K562 (cell line): ENCODE results near the gene GLMP. TPM values are rescaled to one million over a fixed set of nuclear protein-coding genes. Genes with fewer than 3 reads are reported as not detected.

ENCODE experiments used
- DIDO1 ChIP-seq: fragments of 450-650 bp; IDR thresholded peaks from 2 replicates; pipeline ENCODE4 v1.6.1; 2016; ENCODE audit warnings: low read depth, missing biosample characterization, missing genetic modification characterization
- HNRNPL ChIP-seq: fragments of 200-400 bp; formaldehyde crosslinking; IDR thresholded peaks from 2 replicates; pipeline ENCODE4 v1.6.1; 2017; ENCODE audit warnings: low read depth, mild to moderate bottlenecking, low read length
- L3MBTL2 ChIP-seq: fragments of 450-650 bp; IDR thresholded peaks from 2 replicates; pipeline ENCODE4 v1.6.1; 2016; ENCODE audit warnings: mild to moderate bottlenecking, moderate library complexity
- MED1 ChIP-seq: sonication (generic); formaldehyde crosslinking; IDR thresholded peaks from 2 replicates; pipeline ENCODE4 v1.8.1; 2023; ENCODE audit warnings: missing genetic modification reagents, borderline replicate concordance
- MIER1 ChIP-seq: fragments of 450-650 bp; IDR thresholded peaks from 2 replicates; pipeline ENCODE4 v1.6.1; 2016; ENCODE audit warnings: antibody characterized with exemption, mild to moderate bottlenecking, low read depth
- MXI1 ChIP-seq: IDR thresholded peaks from 2 replicates; pipeline ENCODE4 v1.6.1; 2011; ENCODE audit warnings: low read depth, mild to moderate bottlenecking, improper control_type of control experiment, low read length
- NEUROD1 ChIP-seq: fragments of 150-350 bp; IDR thresholded peaks from 2 replicates; pipeline ENCODE4 v1.6.1; 2014; ENCODE audit warnings: borderline replicate concordance, low read length, low read depth; ENCODE audit not compliant: partially characterized antibody
- SMC3 ChIP-seq: conservative IDR thresholded peaks from 2 replicates; pipeline ENCODE4 v1.6.1; 2011; ENCODE audit warnings: low read depth, low read length, improper control_type of control experiment; ENCODE audit not compliant: insufficient read depth
- STAT6 ChIP-seq: sonication (generic); formaldehyde crosslinking; IDR thresholded peaks from 2 replicates; pipeline ENCODE4 v1.8.1; 2023; ENCODE audit warnings: mild to moderate bottlenecking, missing genetic modification reagents
- TAF7 ChIP-seq: fragments of 450-650 bp; IDR thresholded peaks from 2 replicates; pipeline ENCODE4 v1.6.1; 2016; ENCODE audit warnings: missing genetic modification characterization, missing compliant biosample characterization
- TGIF2 ChIP-seq: sonication (generic); formaldehyde crosslinking; IDR thresholded peaks from 2 replicates; pipeline ENCODE4 v1.8.1; 2022; ENCODE audit warnings: mild to moderate bottlenecking, missing genetic modification reagents, moderate library complexity
- THAP12 ChIP-seq: fragments of 250-450 bp; sonication (Bioruptor Pico); IDR thresholded peaks from 2 replicates; pipeline ENCODE4 v1.9.0; 2021; ENCODE audit warnings: mild to moderate bottlenecking, inconsistent platforms
- ZFP1 ChIP-seq: fragments of 450-650 bp; formaldehyde crosslinking; IDR thresholded peaks from 2 replicates; pipeline ENCODE4 v1.4.0; 2020; ENCODE audit warnings: mild to moderate bottlenecking, mixed read lengths
- ZNF668 ChIP-seq: fragments of 250-450 bp; sonication (Bioruptor Pico); IDR thresholded peaks from 2 replicates; pipeline ENCODE4 v1.8.0; 2022; ENCODE audit warnings: mild to moderate bottlenecking, inconsistent platforms
- polyA plus RNA-seq, 8 experiments: library from polyadenylated mRNA; depleted of rRNA in 4 of 8; stranded (reverse) in 5 of 8; unstranded in 3 of 8; fragments of >200 nt; fragmentation: Nextera tagmentation in 2 of 8; fragmentation: Illumina TruSeq in 1 of 8; extraction: Ambion mirVana in 2 of 8; extraction: Trizol in 1 of 8; gene quantifications; 2 replicates each; pipeline versions ENCODE4 v1.2.1 to v1.2.3, GENCODE V29; 2011 to 2014; ENCODE audit warnings: inconsistent platforms in 1 of 8, missing spikeins in 1 of 8
- total RNA-seq, 7 experiments: library from RNA; depleted of rRNA in 6 of 7; stranded (reverse); fragments of >200 nt in 6 of 7; fragmentation: Illumina TruSeq in 2 of 7; extraction: Trizol in 2 of 7; gene quantifications; 2 replicates each; pipeline versions ENCODE4 v1.2.1 to v1.2.3, GENCODE V29; 2011 to 2021; ENCODE audit warnings: low replicate concordance in 1 of 7
- TF ChIP-seq, protein P1 (sequence below): fragments of 250-450 bp; sonication (Bioruptor Pico); IDR thresholded peaks from 2 replicates; pipeline ENCODE4 v1.5.0; 2022; ENCODE audit warnings: mild to moderate bottlenecking
- TF ChIP-seq, protein P2 (sequence below): sonication (generic); formaldehyde crosslinking; IDR thresholded peaks from 2 replicates; pipeline ENCODE4 v1.8.0; 2022; ENCODE audit warnings: mild to moderate bottlenecking, missing genetic modification reagents
- TF ChIP-seq, protein P3 (sequence below): fragments of 450-650 bp; IDR thresholded peaks from 2 replicates; pipeline ENCODE4 v1.6.1; 2017; ENCODE audit warnings: mild to moderate bottlenecking, moderate library complexity

Gene GLMP
- total and polyA plus RNA-seq, 9 of the 15 experiments (the other 6 are each of a cell fraction or from before 2014, with no cell fraction given) = 8.3 to 28.2 (median 22.4) TPM

DNA sequence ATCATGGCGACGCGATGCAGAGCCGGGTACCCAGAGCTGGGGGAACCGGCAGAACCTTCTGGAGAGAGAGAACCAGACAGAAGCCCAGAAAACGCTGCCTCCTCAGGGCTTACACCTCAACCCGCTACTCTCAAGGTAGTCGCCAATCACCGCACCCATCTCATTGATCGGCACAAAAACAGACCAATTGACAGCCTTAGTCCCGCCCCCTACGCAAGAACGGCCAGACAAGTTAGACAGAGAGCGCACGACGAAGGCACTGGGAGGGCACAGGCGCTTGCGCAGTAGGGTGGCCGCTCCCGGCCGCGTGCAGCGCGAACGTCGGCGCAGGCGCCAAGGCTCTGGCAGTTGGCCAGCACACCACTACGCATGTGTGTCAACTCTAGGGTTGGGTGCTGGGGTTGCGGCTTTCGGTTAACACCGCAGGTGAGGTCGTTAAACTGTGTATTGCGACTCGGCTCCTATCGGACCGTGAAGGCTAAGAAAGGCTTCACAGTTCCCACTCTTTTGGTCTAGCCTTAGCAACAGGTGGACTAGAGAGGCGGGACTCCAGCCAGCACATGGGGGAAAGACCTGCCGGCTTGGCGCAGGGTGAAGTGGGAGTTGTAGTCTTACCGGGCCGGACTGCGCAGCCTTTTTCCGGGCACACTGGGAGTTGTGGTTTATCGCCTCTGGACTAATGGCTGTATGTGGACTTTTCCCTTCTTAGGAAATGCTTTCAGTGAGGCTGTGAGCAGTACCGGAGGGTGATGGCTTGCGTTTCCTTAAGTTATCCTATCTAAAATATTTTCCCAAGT, 42.9 kb upstream of the GLMP start, which contains the start of the genes CCT3 and TSACC (continued):
- TF ChIP-seq STAT6 (no peak), MED1 (CRISPR knock-in tag) (no peak), HNRNPL (no peak), MIER1 (no peak), NEUROD1 (peak; percentile 98), DIDO1 (tag) (peak; percentile 74; the same call in 1 of the 2 replicates), L3MBTL2 (peak; percentile 84), MXI1 (peak; percentile 72; the same call in 1 of the 2 replicates), THAP12 (CRISPR knock-in tag) (no peak), ZFP1 (CRISPR knock-in tag) (no peak), ZNF668 (CRISPR knock-in tag) (no peak), TGIF2 (no peak), TAF7 (tag) (0 out of 2 replicates have a peak, but pooled peaks have one; percentile 19), SMC3 (no peak)
- TF ChIP-seq, protein P1, sequence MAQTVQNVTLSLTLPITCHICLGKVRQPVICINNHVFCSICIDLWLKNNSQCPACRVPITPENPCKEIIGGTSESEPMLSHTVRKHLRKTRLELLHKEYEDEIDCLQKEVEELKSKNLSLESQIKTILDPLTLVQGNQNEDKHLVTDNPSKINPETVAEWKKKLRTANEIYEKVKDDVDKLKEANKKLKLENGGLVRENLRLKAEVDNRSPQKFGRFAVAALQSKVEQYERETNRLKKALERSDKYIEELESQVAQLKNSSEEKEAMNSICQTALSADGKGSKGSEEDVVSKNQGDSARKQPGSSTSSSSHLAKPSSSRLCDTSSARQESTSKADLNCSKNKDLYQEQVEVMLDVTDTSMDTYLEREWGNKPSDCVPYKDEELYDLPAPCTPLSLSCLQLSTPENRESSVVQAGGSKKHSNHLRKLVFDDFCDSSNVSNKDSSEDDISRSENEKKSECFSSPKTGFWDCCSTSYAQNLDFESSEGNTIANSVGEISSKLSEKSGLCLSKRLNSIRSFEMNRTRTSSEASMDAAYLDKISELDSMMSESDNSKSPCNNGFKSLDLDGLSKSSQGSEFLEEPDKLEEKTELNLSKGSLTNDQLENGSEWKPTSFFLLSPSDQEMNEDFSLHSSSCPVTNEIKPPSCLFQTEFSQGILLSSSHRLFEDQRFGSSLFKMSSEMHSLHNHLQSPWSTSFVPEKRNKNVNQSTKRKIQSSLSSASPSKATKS (CRISPR knock-in tag) = no peak
- TF ChIP-seq, protein P2, sequence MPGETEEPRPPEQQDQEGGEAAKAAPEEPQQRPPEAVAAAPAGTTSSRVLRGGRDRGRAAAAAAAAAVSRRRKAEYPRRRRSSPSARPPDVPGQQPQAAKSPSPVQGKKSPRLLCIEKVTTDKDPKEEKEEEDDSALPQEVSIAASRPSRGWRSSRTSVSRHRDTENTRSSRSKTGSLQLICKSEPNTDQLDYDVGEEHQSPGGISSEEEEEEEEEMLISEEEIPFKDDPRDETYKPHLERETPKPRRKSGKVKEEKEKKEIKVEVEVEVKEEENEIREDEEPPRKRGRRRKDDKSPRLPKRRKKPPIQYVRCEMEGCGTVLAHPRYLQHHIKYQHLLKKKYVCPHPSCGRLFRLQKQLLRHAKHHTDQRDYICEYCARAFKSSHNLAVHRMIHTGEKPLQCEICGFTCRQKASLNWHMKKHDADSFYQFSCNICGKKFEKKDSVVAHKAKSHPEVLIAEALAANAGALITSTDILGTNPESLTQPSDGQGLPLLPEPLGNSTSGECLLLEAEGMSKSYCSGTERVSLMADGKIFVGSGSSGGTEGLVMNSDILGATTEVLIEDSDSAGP (CRISPR knock-in tag) = no peak
- TF ChIP-seq, protein P3, sequence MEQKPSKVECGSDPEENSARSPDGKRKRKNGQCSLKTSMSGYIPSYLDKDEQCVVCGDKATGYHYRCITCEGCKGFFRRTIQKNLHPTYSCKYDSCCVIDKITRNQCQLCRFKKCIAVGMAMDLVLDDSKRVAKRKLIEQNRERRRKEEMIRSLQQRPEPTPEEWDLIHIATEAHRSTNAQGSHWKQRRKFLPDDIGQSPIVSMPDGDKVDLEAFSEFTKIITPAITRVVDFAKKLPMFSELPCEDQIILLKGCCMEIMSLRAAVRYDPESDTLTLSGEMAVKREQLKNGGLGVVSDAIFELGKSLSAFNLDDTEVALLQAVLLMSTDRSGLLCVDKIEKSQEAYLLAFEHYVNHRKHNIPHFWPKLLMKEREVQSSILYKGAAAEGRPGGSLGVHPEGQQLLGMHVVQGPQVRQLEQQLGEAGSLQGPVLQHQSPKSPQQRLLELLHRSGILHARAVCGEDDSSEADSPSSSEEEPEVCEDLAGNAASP = no peak
